ENCODE data around the gene ESPL1. TPM values are rescaled to one million over a fixed set of nuclear protein-coding genes. Genes with fewer than 3 reads are reported as not detected.

Gene ESPL1
- total and polyA plus RNA-seq, 2 of the 13 experiments (the other 11 are each of a cell fraction or from before 2014, with no cell fraction given) = 5.8 to 11.5 TPM

DNA sequence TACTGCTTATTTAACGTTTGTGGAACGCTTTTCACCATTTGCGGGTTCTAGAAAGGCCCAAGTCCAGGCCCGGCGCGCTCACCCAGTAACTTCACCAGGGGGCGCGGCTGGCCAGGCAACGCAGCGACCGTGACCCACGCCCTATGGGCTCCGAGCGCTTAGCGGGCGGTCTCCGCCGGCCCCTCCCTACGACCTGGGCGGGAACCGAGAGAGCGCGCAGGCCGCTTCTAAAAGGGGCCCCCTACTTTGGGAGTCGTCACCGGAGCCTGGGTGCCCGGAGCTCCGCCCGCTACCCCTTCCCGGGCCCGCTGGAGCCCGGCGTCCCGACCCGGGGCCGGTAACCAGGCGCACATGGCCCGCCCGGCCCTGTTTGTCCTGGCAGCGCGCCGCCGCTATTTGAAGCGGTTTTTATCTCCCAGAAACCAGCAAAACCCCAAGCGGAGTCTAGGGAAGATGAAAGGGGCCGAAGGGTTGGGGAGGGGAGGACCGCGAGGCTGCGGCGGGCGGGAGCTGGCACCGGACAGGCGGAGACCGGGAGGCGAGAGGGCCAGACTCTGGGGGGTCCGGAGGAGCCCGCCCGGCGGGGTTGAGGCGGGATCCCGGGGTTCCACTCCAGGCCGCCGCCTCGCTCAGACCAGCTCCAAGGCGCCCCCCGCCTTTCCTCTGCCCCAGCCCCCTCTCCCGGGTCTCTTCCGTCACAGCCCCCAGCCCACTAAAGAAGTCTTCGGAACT lies 56.8 kb downstream of the ESPL1 start (continued):
- no peak for TF ChIP-seq ATF4 (CRISPR knock-in tag; IDR thresholded peaks at IDR 0.05)
- TF ChIP-seq, protein P1, sequence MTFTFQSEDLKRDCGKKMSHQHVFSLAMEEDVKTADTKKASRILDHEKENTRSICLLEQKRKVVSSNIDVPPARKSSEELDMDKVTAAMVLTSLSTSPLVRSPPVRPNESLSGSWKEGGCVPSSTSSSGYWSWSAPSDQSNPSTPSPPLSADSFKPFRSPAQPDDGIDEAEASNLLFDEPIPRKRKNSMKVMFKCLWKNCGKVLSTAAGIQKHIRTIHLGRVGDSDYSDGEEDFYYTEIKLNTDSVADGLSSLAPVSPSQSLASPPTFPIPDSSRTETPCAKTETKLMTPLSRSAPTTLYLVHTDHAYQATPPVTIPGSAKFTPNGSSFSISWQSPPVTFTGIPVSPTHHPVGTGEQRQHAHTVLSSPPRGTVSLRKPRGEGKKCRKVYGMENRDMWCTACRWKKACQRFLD (CRISPR knock-in tag; IDR thresholded peaks at IDR 0.05; ENCODE audit: borderline replicate concordance) = no peak
- TF ChIP-seq HOXA5 (CRISPR knock-in tag; IDR thresholded peaks at IDR 0.05) = peak; percentile 82
- peak; percentile 68; the same call in 1 of the 2 replicates for TF ChIP-seq ZBTB2 (CRISPR knock-in tag; IDR thresholded peaks at IDR 0.05; ENCODE audit: low read depth)
- peak; percentile 91 for TF ChIP-seq MXD1 (CRISPR knock-in tag; IDR thresholded peaks at IDR 0.05)
- TF ChIP-seq GATAD1 (CRISPR knock-in tag; IDR thresholded peaks at IDR 0.05) = peak; percentile 68
- TF ChIP-seq MYC (CRISPR knock-in tag; IDR thresholded peaks at IDR 0.05; ENCODE audit: borderline replicate concordance) = peak; percentile 83
- peak; percentile 80; the same call in 1 of the 2 replicates for TF ChIP-seq REPIN1 (CRISPR knock-in tag; IDR thresholded peaks at IDR 0.05; ENCODE audit: borderline replicate concordance, low read depth)
- TF ChIP-seq LCORL (IDR thresholded peaks at IDR 0.05) = no peak
- TF ChIP-seq LCORL (CRISPR knock-in tag; IDR thresholded peaks at IDR 0.05) = peak; percentile 89
- TF ChIP-seq HMG20B (CRISPR knock-in tag; conservative IDR thresholded peaks at IDR 0.05) = 0 out of 2 replicates have a peak, but pooled peaks have one; percentile 13
- TF ChIP-seq, protein P2, sequence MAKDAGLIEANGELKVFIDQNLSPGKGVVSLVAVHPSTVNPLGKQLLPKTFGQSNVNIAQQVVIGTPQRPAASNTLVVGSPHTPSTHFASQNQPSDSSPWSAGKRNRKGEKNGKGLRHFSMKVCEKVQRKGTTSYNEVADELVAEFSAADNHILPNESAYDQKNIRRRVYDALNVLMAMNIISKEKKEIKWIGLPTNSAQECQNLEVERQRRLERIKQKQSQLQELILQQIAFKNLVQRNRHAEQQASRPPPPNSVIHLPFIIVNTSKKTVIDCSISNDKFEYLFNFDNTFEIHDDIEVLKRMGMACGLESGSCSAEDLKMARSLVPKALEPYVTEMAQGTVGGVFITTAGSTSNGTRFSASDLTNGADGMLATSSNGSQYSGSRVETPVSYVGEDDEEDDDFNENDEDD (CRISPR knock-in tag; IDR thresholded peaks at IDR 0.05; ENCODE audit: borderline replicate concordance) = peak; percentile 83; the same call in 1 of the 2 replicates
- no peak for TF ChIP-seq FOSL1 (CRISPR knock-in tag; IDR thresholded peaks at IDR 0.05; ENCODE audit: borderline replicate concordance)
- peak; percentile 69; the same call in 1 of the 2 replicates for TF ChIP-seq MEF2D (CRISPR knock-in tag; IDR thresholded peaks at IDR 0.05)
- TF ChIP-seq ARID2 (CRISPR knock-in tag; IDR thresholded peaks at IDR 0.05; ENCODE audit: borderline replicate concordance) = peak; percentile 20; the same call in 1 of the 2 replicates
- TF ChIP-seq JARID2 (CRISPR knock-in tag; IDR thresholded peaks at IDR 0.05; ENCODE audit: insufficient replicate concordance) = no peak
- TF ChIP-seq NAIF1 (CRISPR knock-in tag; IDR thresholded peaks at IDR 0.05; ENCODE audit: borderline replicate concordance) = peak; percentile 59; the same call in 1 of the 2 replicates
- TF ChIP-seq GLMP (CRISPR knock-in tag; IDR thresholded peaks at IDR 0.05; ENCODE audit: borderline replicate concordance) = no peak
- peak; percentile 47; the same call in 1 of the 2 replicates for TF ChIP-seq RXRB (CRISPR knock-in tag; IDR thresholded peaks at IDR 0.05; ENCODE audit: borderline replicate concordance)
- peak; percentile 56; the same call in 1 of the 2 replicates for TF ChIP-seq ZNF414 (CRISPR knock-in tag; IDR thresholded peaks at IDR 0.05)

Measured in HepG2 (cell line).